ENCODE measurements around the gene ANTXRL.
"Not testable (repeated sequence)": the region's sequence is repeated elsewhere in the genome, so short reads cannot be mapped to it uniquely, and the experiment has no call there.

The ANTXRL gene

DNA sequence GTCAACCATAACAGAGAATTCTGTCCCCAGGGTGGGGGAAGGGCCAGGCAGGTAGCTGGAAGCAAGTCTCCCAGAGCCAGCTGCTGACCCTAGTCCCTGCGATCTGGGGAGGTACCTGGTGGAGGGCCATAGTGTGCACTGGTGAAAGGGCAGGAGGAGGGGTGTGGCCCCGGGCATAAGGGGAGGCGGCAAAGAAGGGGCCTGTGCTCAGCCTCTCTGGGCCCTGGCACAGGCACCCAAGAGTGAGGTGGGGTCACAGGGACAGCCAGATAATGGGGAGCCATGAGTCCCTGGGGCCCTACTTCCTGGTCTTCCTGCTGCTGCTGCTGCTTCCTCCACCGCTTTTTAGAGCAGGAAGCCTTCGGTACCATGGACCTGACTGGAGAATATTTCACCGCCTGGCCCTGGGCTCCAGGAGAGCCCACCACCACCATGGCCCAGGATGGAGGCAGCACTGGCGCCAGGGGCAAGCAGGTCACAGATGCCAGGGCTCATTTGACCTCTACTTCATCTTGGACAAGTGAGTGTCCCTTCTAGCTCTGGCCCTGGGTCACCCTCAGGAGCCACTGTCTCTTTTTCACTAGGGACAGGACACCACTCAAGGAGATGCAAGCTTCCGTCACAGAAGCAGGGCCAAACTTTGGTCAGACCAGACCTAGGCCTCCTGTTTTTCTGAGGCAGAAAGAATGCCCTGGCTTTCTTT is at the start of gene ANTXRL:
ANTXRL (plus strand) TSS at position 7 of the 703 bp plus-strand sequence; CDS start at position 273, 266 bp downstream.
- no peak for DNase-seq (ENCODE audit: insufficient read length, low spot score)
- FAIRE-seq: no peak

DNA sequence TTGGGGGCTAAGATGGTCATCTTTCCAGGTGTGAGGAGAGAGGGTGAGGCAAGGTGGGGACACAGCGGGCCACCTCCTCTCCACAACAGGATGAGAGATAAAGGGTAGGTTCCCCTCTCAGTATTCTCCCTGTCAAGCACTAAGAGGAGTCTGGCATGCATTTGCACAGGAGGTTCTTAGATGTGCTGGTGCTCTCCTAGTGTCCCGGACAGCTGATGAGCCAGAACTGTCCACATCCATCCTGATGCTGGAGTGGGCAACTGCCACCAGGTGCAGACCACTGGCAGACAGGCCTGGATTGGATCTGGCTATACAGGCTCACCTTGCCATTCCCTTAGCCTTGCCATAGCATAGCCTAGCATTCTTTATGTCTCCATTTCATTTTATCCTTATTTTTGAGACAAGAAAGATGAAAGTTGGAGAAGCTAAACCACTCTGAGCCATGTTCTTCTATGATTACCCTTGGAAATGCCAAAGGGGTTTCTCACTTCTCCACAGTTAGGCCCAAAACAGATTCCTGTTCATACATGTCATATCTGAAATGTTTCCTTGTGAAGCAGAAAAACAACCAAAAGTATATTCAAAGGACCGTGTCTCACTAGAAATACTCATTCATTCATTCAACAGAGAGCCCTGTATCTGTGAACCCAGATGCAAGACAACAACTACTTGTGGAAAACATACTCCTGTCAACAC is 48.8 kb upstream of the ANTXRL start:
- DNase-seq (ENCODE audit: insufficient read length, low spot score): no peak
- no peak for FAIRE-seq

DNA sequence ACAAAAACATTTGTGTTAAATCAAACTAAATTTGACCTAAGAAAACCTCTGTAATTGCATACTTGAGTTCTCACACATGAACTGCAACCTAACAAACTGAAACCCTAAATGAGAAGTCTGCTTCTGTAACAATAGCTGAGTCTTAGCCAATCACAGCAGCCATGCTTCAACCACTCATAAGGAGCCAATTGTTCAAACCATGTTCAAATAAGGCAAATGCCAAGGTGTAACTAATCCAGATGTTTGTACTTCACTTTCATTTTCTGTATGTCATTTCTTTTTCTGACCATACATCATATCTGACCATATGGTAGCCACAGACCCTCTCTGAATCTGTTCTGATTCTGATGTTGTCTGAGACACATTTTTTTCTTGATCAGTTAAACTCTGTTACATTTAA is 47.5 kb upstream of the ANTXRL start:
- no peak for DNase-seq (ENCODE audit: insufficient read length, low spot score)
- FAIRE-seq: no peak

DNA sequence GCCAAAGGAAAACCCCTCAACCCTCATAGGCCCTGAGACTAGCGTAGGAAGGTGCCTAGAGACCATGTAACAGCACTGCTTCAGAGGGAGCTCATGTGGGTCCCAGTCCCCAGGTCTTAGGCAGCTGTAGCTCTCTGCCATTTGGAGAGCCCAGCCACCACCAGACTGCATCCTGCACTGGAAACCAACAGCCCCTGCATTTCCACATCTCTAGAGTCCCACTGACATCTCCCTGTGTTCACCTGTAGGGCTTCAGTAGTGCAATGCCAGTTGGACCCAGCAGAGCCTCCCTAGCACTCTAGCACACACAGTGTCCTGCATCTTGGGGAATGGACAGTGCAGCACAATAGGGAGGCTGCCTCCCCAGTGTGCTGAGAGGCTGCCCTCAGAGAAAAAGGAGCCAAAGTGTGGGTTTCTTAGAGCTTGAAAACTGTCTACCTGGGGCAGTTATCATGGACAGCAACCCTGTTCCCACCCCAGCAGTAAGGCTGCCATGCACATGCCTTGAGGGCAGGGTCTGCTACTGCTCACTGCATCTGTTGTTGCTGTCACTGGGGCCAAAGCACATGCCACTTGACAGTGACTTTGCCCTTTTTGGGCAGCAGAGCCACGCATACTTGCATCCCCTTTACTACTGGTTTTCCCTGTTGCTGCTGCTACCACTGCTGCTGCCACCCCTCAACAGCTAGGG is 46.7 kb upstream of the ANTXRL start:
- no peak for DNase-seq (ENCODE audit: insufficient read length, low spot score)
- FAIRE-seq: no peak

DNA sequence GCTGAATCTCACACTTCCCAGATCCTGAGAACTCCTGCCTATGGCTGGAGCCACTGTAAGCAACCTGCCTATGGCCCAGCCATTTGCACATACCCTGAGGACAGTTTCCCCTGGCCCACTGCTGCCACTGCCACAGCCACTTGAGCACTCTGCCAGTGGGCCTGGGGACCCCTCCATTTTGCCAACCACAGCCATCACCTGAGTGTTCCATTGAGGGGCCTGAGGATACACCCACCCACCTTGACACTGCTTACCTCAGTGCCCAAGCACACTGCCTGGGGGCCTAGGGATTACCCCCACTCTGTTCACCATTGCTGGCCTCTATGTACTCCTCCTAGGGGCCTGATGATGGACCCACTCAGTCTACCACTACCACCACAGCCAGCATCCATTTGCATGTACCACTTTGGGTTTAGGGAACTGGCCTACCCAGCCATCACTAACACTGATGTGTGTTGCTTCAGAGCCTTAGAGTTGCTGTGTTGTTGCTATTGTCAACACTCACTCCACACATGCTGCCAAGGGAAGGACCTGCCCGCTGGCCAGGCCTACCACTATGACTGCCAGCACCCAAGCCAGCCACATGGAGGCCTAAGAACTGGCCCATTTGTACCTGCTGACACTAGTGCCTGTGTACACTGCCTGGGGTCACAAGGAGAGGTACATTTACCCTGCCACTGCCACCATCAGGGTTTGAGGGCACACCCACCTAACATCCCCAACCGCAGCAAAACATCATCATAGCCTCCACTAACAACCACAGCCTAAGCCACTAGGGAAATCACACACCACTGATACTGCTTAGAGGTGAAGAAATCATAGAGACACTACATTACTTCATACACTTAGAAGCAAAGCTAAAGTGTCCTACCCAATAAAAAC is 45.9 kb upstream of the ANTXRL start:
- DNase-seq (ENCODE audit: insufficient read length, low spot score): no peak
- FAIRE-seq: no peak

DNA sequence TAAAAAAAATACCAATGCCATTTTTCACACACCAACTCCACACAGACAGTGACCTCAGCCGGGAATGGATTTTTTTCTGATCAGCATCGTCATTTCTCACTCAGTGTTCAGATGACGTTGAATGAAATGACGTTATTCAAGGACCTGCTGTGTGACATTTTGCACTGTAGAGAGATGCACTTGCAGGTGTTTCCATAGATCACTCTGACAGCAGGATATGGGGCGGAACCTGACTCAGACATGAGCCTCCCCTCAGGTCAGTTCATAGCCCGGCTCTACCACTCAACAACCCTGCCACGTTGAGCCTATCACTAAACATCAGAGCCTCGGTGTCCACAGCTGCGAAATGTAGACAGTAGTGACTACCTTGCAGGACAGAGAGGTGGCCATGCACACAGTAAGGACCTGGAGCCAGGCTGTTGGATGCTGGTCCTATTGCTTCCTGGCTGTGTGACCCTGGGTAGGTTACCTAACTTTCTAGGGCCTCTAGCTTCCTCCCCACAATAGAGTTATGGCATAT is 41.4 kb upstream of the ANTXRL start:
- FAIRE-seq (no peak), DNase-seq (ENCODE audit: insufficient read length, low spot score) (no peak)

DNA sequence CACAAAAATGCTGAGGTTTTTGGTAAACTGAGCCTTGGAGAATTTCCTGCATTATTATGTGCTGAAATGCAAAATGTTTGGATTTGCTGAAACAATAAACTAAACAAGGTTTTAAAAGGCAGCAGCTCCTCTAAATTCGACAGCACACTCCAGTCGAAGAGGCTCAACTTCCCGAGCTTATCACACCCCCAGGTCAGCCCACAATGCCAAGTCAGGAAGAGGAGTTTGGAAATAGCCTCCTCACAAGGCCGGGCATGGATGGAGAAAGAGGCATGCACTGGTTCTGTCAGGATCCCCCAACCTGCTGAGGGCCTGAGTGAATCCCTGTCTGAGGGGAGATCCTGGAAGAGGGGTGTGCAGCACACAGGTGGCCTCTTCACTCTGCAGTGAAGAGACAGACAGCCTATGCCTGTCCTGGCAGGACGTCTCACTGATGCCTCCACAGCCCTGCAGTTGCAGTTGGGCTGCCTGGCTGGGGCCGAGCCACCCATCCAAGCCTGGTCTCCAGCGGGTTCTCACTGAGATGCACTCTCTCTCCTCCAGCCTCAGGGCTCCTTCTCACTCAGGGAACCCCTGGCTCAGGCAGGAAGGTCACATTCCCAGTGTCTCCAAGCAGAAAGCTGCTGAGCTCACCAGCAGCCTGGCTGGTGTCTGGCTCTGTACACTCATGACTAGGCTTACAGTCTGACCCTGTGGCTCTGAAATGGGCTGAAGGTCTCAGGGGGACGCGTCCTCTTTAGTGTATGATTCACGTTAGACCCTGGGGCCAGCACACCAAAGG is 40.2 kb upstream of the ANTXRL start:
- not testable (repeated sequence) for DNase-seq (ENCODE audit: insufficient read length, low spot score); FAIRE-seq

DNA sequence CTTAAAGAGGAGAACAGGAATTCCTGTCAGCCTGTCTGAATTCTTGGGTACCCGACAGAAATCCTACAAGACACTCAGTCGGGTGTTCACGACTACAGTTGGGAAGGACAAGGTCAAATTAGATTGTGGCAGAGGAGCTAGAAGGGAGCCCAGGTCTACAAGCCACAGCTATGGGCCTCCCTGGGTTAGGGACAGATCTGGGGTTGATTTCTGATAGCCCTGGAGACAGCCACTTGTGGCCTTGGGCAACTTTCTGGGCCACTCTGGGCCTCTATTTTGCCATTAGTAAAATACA is 39.7 kb upstream of the ANTXRL start:
- no peak for FAIRE-seq
- no peak for DNase-seq (ENCODE audit: insufficient read length, low spot score)

DNA sequence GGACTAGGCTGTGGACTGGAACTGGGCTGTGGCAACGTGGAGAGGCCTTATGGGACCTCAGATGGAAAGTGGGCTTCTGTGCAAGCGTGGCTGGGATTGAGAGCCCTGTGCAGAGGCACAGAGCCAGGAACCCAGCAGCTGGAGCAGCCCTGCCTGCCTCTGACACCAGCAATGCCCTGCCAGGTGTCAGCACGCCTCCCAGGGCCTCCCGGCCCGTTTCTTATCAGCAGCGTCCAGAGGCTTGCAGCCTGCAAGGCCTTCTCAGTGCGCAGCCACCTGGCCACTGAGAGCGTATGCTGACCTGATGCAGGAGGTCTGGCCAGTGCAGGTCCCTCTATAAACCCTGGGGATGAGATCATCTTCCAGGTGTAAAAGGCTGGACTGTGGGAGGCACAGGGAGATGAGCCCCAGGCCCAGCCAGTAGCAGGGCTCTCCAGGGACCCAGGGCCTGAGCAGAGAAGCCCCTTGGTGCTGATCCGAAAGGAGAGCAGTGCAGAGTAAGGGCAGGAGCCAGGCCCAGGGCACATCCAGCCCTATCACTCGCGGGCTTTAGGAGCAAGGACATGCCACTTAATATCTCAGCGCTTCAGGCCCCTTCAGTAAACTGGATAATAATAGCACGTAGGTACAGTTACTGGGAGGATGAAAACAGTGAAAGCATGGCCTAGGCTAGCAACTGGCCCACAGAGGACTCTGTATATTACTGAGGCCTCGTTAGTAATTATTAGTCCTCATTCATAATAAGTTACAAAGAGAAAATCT is 38.8 kb upstream of the ANTXRL start:
- DNase-seq (ENCODE audit: insufficient read length, low spot score): no peak
- no peak for FAIRE-seq

DNA sequence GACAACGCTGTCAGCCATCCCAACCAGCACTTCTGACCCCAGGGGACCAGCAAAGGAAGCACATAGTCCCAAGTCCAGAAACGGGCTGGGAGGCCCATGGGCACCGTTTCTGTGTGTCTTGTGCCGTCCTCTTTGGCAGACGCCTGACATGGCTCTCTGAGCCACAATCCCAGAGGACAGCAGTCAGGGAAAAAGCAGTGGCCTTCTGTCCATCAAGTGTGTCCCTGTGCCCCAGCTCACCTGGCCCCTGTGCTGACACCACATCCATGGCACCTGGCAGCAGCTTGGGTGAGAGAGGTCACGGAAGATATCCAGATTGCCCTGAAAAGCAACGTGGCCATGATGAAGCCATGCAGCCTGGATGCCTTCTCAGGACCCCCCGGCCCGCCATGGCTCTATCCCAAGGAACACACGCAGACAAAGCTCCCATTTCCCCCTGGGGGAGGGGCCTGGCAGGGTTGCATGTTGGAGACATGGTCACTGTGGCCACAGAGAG is 38.1 kb upstream of the ANTXRL start:
- DNase-seq (ENCODE audit: insufficient read length, low spot score) (no peak), FAIRE-seq (no peak)

DNA sequence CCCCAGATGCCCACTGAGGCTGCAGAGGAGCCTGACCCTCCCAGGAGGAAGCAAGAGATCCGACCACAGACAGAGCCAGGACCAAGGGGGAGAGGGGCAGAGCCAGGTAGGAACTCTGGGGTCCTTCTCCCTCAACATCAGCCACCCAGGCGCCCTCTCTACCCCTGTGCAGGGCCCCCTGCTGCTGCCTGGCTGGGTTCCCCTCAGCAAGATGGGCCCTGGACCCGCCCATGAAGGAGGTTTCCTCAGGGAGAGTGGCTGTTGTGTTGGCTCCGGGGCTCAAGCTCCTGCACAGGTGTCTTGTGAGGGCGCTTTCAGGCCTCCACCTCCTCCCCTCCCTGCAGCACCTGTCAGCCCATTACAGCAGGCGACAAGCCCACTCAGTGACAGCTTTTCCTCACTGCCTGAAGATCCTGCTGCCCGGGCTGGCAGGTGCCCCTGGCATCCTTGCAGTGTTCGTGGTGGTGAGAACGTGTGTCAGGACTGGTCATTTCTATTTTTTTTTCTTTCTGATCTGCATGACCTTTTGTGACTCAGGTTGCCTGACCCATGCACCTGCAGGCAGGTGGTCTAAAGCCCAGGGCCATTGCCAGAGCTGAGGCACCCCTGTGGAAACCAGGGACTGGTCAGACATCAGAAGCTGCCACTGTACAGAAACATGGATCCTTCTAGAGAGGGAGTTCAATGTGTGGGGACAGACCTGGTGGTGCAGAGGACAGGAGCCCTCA is 37.0 kb upstream of the ANTXRL start:
- not testable (repeated sequence) for FAIRE-seq; DNase-seq (ENCODE audit: insufficient read length, low spot score)

DNA sequence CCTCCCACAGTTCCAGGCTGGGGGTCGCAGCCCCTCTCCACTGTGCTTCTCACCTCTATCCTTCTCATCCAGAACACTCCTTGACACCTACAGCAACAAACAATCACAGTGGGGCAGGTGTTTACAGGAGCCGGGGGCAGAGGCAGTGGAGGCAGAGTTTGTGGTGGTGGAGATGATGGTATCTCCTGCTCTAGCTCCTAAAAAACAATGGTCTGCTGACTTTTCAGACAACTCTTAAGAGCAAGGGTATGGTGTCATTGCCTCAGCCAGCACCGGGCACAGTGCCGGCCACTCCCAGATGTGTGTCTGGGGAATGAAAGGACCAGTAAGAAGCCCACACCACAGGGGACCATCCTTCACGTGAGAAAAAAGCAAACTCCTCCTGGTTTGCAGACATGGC is 36.3 kb upstream of the ANTXRL start:
- no peak for DNase-seq (ENCODE audit: insufficient read length, low spot score)
- no peak for FAIRE-seq

DNA sequence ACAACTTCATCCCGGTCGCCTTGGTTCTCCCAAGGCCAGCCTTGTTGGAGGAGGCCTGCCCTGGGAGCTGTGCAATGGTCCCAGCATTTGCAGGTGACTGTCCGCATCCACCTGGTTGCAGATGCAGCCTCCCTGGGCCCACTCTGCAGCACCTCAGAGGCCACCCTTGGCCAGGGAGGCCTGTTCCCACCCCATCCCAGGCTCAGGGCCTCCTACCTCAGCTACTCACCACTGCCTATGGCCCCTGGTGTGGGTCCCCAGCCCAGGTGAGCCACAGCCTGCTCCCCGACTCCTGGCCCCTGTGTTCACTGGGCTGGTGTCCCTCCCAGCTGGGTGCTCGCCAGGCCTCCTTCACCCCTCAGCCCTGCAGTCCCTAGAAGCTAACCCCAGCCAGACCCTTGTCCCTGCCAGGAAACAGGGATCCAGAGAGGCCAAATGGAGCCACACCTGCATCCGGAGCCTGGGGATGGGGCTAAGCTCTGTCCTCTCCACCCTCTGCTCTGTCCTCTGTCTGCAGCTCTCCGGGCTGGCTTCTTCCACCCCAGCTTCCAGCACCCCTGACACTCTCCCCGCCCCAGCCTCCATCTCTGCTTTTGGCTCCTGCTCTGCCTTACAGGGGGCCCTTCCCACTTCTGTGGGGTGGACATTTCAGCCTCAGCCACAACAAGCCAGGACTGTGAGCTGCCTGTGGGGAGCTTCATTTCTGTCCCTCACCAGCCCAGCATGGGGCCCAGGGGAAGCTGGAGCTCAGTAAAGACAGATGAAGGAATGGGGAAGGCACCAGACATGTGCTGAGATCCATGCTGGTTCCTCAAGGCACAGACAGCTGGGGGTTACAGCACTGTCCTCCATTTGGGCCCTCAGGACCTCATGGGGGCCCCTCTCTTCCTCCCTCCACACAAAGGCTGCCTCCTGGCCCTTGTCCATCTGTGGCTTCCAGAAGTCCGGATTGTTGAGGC is 35.6 kb upstream of the ANTXRL start:
- DNase-seq (ENCODE audit: insufficient read length, low spot score): no peak
- FAIRE-seq: no peak

DNA sequence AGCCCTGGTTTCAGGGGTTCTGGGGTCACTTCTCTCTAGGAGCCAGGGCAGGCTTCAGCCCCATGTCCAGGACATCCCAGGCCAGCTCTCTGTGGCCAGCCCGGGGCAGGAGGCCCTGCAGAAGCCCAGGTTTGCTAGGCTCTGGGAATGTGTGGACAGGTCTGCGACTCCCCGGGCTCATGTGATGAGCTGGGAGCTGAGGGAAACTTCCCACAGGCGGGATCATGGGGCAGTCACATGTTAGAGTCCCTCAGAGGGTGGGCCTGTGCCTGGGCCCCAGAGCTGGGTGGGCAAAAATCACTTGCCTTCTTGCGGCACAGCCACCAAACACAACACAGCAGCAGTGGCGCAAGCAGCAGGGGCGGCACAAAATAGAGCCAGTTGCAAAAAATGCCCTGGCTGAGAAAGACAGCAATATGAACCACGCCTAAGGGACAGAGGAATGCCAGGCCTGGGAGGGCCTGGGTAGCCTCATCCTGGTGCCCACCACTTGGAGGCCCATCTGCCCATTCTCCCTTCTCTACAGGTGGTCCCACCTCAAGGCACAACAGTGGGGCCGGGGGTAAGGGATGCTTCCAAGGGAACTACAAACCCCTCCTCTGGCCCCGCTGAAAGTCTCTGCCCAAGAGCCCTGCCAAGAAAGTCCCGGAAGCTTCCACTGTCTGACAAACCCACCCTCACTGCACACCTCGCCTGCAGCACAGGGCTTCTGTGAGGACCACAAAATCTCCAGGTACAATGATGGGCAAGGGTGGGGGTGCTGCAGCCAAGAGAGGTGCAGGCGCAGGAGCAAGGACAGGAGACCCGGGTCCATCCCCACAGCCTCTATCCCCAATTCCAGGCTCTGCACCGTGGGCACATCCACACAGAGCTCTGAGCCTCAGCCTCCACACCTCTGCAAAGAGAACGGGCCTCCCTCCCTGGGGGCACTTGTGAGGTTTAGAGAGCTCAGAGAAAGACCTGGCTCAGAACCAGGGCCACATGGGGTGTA is 34.6 kb upstream of the ANTXRL start:
- DNase-seq (ENCODE audit: insufficient read length, low spot score): no peak
- no peak for FAIRE-seq

DNA sequence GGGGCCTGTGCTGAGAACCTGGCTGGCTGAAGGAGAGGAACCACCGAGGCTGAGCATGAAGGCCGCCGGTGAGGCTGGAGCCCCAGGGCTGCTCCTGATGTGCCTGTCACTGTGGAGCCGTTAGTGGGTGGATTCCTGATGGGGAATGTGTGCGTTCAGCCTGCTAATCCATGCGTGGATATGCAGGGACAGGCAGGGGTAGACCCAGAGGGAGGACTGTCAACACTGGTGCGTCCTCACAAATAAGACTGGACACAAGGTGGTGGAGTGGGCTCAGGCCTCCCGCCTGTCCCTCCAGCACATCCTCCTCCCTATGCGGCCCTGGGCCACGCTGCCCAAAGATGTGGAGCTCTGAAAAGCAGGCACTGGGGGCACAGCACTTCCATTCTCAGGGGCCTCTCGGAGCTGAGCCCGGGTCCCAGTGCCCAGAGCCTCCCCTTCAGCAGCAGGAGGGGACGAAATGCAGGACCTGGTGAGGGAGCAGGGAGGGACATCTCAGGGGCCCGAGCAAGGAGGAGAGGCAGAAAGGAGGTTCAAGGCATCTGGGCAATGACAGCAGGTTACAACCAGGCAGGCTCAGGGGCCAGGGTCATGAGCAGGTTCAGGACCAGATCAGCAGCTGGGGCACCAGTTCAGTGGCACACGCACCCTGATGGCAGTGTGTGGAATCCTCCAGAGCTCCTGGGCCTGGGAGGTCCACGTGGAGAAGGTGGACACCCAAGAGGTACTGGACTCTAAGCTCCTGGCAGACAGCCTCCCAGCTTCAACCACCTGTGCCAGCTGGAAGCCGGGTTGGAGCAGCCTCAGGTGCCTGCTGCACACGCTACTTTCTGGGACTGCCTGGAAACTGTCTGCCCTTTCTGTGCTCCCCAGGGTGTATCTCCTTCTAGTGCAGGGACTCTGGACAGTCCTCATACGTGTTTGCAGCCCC is 33.5 kb upstream of the ANTXRL start:
- FAIRE-seq: no peak
- DNase-seq (ENCODE audit: insufficient read length, low spot score): no peak

Data from HTR-8/SVneo (cell line).